RWPE1 (cell line): Measurements from ENCODE around the gene RPL12.

Source experiments
- CTCF ChIA-PET: fragments of 350-600 bp; sonication (Branson Sonifier 250); formaldehyde crosslinking; extraction: SDS; loops from one replicate; lab custom pipeline; 2021; lab: Yijun Ruan, JAX
- POLR2A ChIA-PET: fragments of 400-600 bp; formaldehyde crosslinking; extraction: SDS; loops from one replicate; lab custom pipeline; 2020; ENCODE audit warnings: antibody characterized with exemption; ENCODE audit not compliant: low non-redundant PET; lab: Yijun Ruan, JAX
- DNase-seq: peaks from one replicate; pipeline ENCODE4 v3.0.0; 2012; ENCODE audit warnings: low spot score
- H3K27ac ChIP-seq: fragments of 450-650 bp; 2 replicates; pipeline ENCODE4 v1.5.1; 2017
- CTCF ChIP-seq: fragments of 450-650 bp; conservative IDR thresholded peaks from 2 replicates; pipeline ENCODE4 v1.5.1; 2017; ENCODE audit warnings: low read depth, mild to moderate bottlenecking

RPL12 gene

GRCh38 chr9:127445851-127446712, 5.1 kb downstream of the RPL12 start:
- no peak for DNase-seq
- H3K27ac ChIP-seq = peak overlapping the region; percentile 68
- CTCF ChIA-PET = interaction anchor here (0.7 kb wide), 2 partner anchors 9 to 41 kb away, joined by 3 to 4 read pairs; no protein-coding TSS in a partner anchor
- POLR2A ChIA-PET = no interaction called here
- TF ChIP-seq CTCF = no peak

GRCh38 chr9:127444921-127445850, 6.0 kb downstream of the RPL12 start:
- POLR2A ChIA-PET = no interaction called here
- no peak for DNase-seq
- CTCF ChIA-PET = no interaction called here
- H3K27ac ChIP-seq = peak overlapping the region; percentile 68
- TF ChIP-seq CTCF = no peak

- ChIA-PET POLR2A (interaction anchor here (0.9 kb wide), 1 partner anchor 20 kb away, joined by 4 read pairs; the partner anchor contains the start of gene ZNF79), CTCF (no interaction called here)
- no peak for DNase-seq
- H3K27ac ChIP-seq = peak overlapping the region; percentile 66
- no peak for TF ChIP-seq CTCF
Measured at GRCh38 chr9:127444283-127444920, 6.8 kb downstream of the RPL12 start.

GRCh38 chr9:127438394-127438793, 12.8 kb downstream of the RPL12 start:
- no peak overlapping the region for H3K27ac ChIP-seq
- CTCF ChIA-PET = no interaction called here
- DNase-seq = no peak
- POLR2A ChIA-PET = no interaction called here
- TF ChIP-seq CTCF = no peak

- CTCF ChIA-PET = interaction anchor here (1.3 kb wide), 1 partner anchor 223 kb away, joined by 7 read pairs; no protein-coding TSS in a partner anchor
- POLR2A ChIA-PET = no interaction called here
- no peak for DNase-seq
- no peak overlapping the region for H3K27ac ChIP-seq
- no peak for TF ChIP-seq CTCF
Measured at GRCh38 chr9:127437497-127438264, 13.5 kb downstream of the RPL12 start.
